ENCODE results near the gene SPATS2. TPM values are rescaled to one million over a fixed set of nuclear protein-coding genes. Genes with fewer than 3 reads are reported as not detected.

SPATS2 gene
- total and polyA plus RNA-seq, 2 donors (not counting 3 experiments of a cell fraction or from before 2014, with no cell fraction given) = 55.8 to 66.5 TPM

DNA sequence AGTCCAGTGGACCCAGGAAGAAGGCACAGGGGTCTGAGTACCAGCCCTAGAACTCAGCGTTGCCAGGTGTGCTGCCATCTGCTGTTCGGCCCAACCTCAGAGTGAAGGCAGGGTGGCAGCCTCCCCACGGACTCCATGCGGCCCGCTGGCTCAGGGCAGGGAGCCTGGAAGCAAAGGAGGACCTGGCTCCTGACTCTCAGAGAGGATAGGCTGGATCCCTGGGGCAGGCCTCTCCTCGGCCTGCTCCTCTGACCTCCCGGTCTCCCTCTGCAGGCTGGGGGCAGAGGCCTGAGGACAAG lies 190.6 kb downstream of the SPATS2 start:
- BruUV-seq (replicated peaks) = no TSS peak
- H3K9ac ChIP-seq (replicated peaks; ENCODE audit: extremely low read depth, insufficient read depth, low read length) = no peak overlapping the region
- no peak overlapping the region for H3K4me3 ChIP-seq (replicated peaks in 1 of 3; ENCODE audit: insufficient read depth in 1 of 3, low read depth in 1 of 3, low read length in 3 of 3)
- CTCF ChIA-PET = interaction anchor here (2.5 to 3.2 kb wide), 2 partner anchors 9 to 200 kb away, joined by 8 to 29 read pairs; no protein-coding TSS in a partner anchor
- no peaks in the 10 kb centered on the region for H3K9me1 ChIP-seq (replicated peaks; ENCODE audit: control insufficient read depth, extremely low read depth, insufficient read depth, low read length)
- POLR2A ChIA-PET = no interaction called here
- dilution Hi-C loops (cut with MboI; ENCODE audit: extremely low pct_ligation_motif_present, low sequenced_read_pairs) = no loop called here
- peaks cover 9 to 38% of the 10 kb centered on the region in 2 experiments for H3K36me3 ChIP-seq (ENCODE audit: control insufficient read depth in 2 of 2, extremely low read depth in 1 of 2, insufficient read depth in 2 of 2, low read length in 2 of 2)
- H4K20me1 ChIP-seq (replicated peaks; ENCODE audit: control insufficient read depth, extremely low read depth, insufficient read depth, low read length) = no peaks in the 10 kb centered on the region
- no peaks in the 10 kb centered on the region for H3K79me2 ChIP-seq (ENCODE audit: control insufficient read depth, insufficient read depth, low read length)
- H3K4me2 ChIP-seq (ENCODE audit: insufficient read depth, low read length) = no peak overlapping the region
- TF ChIP-seq FOS (IDR thresholded peaks at IDR 0.05; ENCODE audit: borderline replicate concordance, insufficient read depth, low read length) = no peak
- no peak for TF ChIP-seq POLR2A (IDR thresholded peaks at IDR 0.05; ENCODE audit: low read depth, low read length)
- TF ChIP-seq POLR2AphosphoS5 (IDR thresholded peaks at IDR 0.05; ENCODE audit: insufficient read depth, low read depth, low read length) = no peak
- TF ChIP-seq MAX (IDR thresholded peaks at IDR 0.05; ENCODE audit: insufficient read depth, insufficient read length) = no peak
- no peak for TF ChIP-seq JUN (IDR thresholded peaks at IDR 0.05; ENCODE audit: borderline replicate concordance, insufficient read depth, insufficient read length, low read depth)
- TF ChIP-seq EZH2 (IDR thresholded peaks at IDR 0.05; ENCODE audit: borderline replicate concordance, low read depth, low read length, severe bottlenecking) = no peak
- TF ChIP-seq GATA2 (IDR thresholded peaks at IDR 0.05; ENCODE audit: insufficient read depth, insufficient read length, low read depth, low read length) = no peak
- TF ChIP-seq, protein P1, sequence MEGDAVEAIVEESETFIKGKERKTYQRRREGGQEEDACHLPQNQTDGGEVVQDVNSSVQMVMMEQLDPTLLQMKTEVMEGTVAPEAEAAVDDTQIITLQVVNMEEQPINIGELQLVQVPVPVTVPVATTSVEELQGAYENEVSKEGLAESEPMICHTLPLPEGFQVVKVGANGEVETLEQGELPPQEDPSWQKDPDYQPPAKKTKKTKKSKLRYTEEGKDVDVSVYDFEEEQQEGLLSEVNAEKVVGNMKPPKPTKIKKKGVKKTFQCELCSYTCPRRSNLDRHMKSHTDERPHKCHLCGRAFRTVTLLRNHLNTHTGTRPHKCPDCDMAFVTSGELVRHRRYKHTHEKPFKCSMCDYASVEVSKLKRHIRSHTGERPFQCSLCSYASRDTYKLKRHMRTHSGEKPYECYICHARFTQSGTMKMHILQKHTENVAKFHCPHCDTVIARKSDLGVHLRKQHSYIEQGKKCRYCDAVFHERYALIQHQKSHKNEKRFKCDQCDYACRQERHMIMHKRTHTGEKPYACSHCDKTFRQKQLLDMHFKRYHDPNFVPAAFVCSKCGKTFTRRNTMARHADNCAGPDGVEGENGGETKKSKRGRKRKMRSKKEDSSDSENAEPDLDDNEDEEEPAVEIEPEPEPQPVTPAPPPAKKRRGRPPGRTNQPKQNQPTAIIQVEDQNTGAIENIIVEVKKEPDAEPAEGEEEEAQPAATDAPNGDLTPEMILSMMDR (IDR thresholded peaks at IDR 0.05; ENCODE audit: extremely low read depth in 1 of 2, insufficient read depth in 1 of 2, low read depth in 1 of 2, low read length in 2 of 2) = no peak
- TF ChIP-seq MYC (IDR thresholded peaks at IDR 0.05; ENCODE audit: low read depth, low read length) = no peak
- FAIRE-seq = no peak
- no peaks in the 10 kb centered on the region for H3K27me3 ChIP-seq (ENCODE audit: control insufficient read depth in 2 of 2, insufficient read depth in 2 of 2, low read length in 2 of 2)
- no peak overlapping the region for H3K27ac ChIP-seq (ENCODE audit: insufficient read depth, low read depth, low read length)
- H3K9me3 ChIP-seq (replicated peaks; ENCODE audit: control insufficient read depth, insufficient read depth, low read length) = no peaks in the 10 kb centered on the region
- DNase-seq (ENCODE audit: low read depth, low spot score) = no peak
- no peaks in the 10 kb centered on the region for H3K4me1 ChIP-seq (ENCODE audit: control insufficient read depth, extremely low read depth, insufficient read depth, low read length)
- no peak overlapping the region for H2AFZ ChIP-seq (ENCODE audit: low read depth, low read length)
- intact Hi-C loops (cut with micrococcal nuclease) = no loop called here

Data from endothelial cell of umbilical vein (primary cell).